ENCODE measurements around the gene SLC25A27.

SLC25A27 gene

DNA sequence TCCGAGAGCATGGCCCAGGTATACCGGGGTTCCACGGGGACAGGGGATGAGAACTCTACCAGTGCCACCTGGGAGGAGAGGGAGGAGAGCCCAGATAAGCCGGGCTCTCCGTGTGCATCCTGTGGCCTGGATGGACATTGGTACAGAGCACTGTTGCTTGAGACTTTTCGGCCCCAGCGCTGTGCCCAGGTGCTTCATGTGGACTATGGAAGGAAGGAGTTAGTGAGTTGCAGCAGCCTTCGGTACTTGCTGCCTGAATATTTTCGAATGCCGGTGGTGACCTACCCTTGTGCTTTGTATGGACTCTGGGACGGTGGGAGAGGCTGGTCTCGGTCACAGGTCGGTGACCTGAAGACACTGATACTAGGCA is 36.2 kb downstream of the SLC25A27 start:
- H4K20me1 ChIP-seq (ENCODE audit: low read depth, low read length): no peaks in the 10 kb centered on the region
- H3K27ac ChIP-seq (ENCODE audit: low read depth, low read length): no peak overlapping the region
- H3K9ac ChIP-seq (ENCODE audit: low read length): no peak overlapping the region
- H3K36me3 ChIP-seq (ENCODE audit: low read length): peaks cover 7% of the 10 kb centered on the region; the same call in 1 of the 2 replicates
- peaks cover 3% of the 10 kb centered on the region; the same call in 1 of the 2 replicates for H3F3A ChIP-seq (ENCODE audit: insufficient read depth)
- no peak overlapping the region for H3K4me3 ChIP-seq (ENCODE audit: insufficient read depth, low read length, poor library complexity, severe bottlenecking)
- H3K9me2 ChIP-seq (replicated peaks; ENCODE audit: insufficient read depth, low read length): no peaks in the 10 kb centered on the region
- no peaks in the 10 kb centered on the region for H3K27me3 ChIP-seq (ENCODE audit: low read length)
- no peak overlapping the region for H2AFZ ChIP-seq (ENCODE audit: low read depth, low read length, severe bottlenecking)
- H3K79me2 ChIP-seq (ENCODE audit: insufficient read depth, low read length): no peaks in the 10 kb centered on the region
- H3K4me2 ChIP-seq (ENCODE audit: low read depth, low read length, poor library complexity, severe bottlenecking): no peak overlapping the region
- H3K9me3 ChIP-seq (ENCODE audit: insufficient read depth, low read length): no peaks in the 10 kb centered on the region
- no peak for TF ChIP-seq CTCF (IDR thresholded peaks at IDR 0.05; ENCODE audit: insufficient read depth, low read length, poor library complexity, severe bottlenecking)
- no peak for TF ChIP-seq EZH2phosphoT487 (conservative IDR thresholded peaks at IDR 0.05; ENCODE audit: low read length)

DNA sequence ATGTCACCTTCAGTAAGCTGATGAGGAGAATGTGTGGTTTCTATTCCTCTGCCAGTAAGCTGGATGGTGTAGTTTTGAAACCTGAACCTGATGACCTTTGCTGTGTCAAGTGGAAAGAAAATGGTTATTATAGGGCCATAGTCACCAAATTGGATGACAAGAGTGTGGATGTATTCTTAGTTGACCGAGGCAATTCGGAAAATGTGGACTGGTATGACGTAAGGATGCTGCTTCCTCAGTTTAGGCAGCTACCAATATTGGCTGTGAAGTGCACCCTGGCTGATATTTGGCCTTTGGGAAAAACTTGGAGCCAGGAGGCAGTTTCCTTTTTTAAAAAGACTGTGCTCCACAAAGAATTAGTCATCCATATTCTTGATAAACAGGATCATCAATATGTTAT is 36.9 kb downstream of the SLC25A27 start:
- Histone ChIP-seq H3K27ac (ENCODE audit: low read depth, low read length) (no peak overlapping the region), H3K36me3 (ENCODE audit: low read length) (peaks cover 5% of the 10 kb centered on the region; the same call in 1 of the 2 replicates), H2AFZ (ENCODE audit: low read depth, low read length, severe bottlenecking) (no peak overlapping the region), H3K9ac (ENCODE audit: low read length) (no peak overlapping the region), H3K9me3 (ENCODE audit: insufficient read depth, low read length) (no peaks in the 10 kb centered on the region), H3K27me3 (ENCODE audit: low read length) (no peaks in the 10 kb centered on the region), H3K4me3 (ENCODE audit: insufficient read depth, low read length, poor library complexity, severe bottlenecking) (no peak overlapping the region), H3K79me2 (ENCODE audit: insufficient read depth, low read length) (no peaks in the 10 kb centered on the region), H3F3A (ENCODE audit: insufficient read depth) (no peaks in the 10 kb centered on the region; the same call in 1 of the 2 replicates), H3K9me2 (replicated peaks; ENCODE audit: insufficient read depth, low read length) (no peaks in the 10 kb centered on the region), H3K4me2 (ENCODE audit: low read depth, low read length, poor library complexity, severe bottlenecking) (no peak overlapping the region), H4K20me1 (ENCODE audit: low read depth, low read length) (no peaks in the 10 kb centered on the region)
- TF ChIP-seq EZH2phosphoT487 (conservative IDR thresholded peaks at IDR 0.05; ENCODE audit: low read length) (no peak), CTCF (IDR thresholded peaks at IDR 0.05; ENCODE audit: insufficient read depth, low read length, poor library complexity, severe bottlenecking) (no peak)

DNA sequence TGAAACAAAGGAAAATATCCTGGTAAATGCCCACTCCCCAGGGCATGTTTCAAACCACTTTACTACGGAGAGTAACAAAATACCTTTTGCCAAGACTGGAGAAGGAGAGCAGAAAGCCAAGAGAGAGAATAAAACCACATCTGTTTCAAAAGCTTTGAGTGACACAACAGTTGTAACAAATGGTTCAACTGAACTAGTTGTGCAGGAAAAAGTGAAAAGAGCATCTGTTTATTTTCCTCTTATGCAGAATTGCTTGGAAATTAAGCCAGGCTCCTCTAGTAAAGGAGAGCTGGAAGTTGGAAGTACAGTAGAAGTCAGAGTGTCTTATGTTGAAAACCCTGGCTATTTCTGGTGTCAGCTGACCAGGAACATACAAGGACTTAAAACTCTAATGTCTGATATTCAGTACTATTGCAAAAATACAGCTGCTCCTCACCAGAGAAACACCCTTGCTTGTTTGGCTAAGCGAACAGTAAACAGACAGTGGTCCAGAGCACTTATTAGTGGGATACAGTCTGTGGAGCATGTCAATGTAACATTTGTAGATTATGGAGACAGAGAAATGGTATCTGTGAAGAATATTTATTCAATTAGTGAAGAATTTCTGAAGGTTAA is 37.5 kb downstream of the SLC25A27 start:
- Histone ChIP-seq H3K36me3 (ENCODE audit: low read length) (no peaks in the 10 kb centered on the region; the same call in 1 of the 2 replicates), H4K20me1 (ENCODE audit: low read depth, low read length) (no peaks in the 10 kb centered on the region), H3K4me2 (ENCODE audit: low read depth, low read length, poor library complexity, severe bottlenecking) (no peak overlapping the region), H3K9me2 (replicated peaks; ENCODE audit: insufficient read depth, low read length) (no peaks in the 10 kb centered on the region), H3K4me3 (ENCODE audit: insufficient read depth, low read length, poor library complexity, severe bottlenecking) (no peak overlapping the region), H3K27ac (ENCODE audit: low read depth, low read length) (no peak overlapping the region), H2AFZ (ENCODE audit: low read depth, low read length, severe bottlenecking) (no peak overlapping the region), H3K9me3 (ENCODE audit: insufficient read depth, low read length) (no peaks in the 10 kb centered on the region), H3F3A (ENCODE audit: insufficient read depth) (no peaks in the 10 kb centered on the region), H3K9ac (ENCODE audit: low read length) (no peak overlapping the region), H3K79me2 (ENCODE audit: insufficient read depth, low read length) (no peaks in the 10 kb centered on the region), H3K27me3 (ENCODE audit: low read length) (no peaks in the 10 kb centered on the region)
- no peak for TF ChIP-seq EZH2phosphoT487 (conservative IDR thresholded peaks at IDR 0.05; ENCODE audit: low read length)
- no peak for TF ChIP-seq CTCF (IDR thresholded peaks at IDR 0.05; ENCODE audit: insufficient read depth, low read length, poor library complexity, severe bottlenecking)

Data from SU-DHL-6 (cell line).